ENCODE data around the gene JARID2.

JARID2 gene

GRCh38 chr6:15495375-15495901 lies 249.6 kb downstream of the JARID2 start (continued):
- TF ChIP-seq PRDM4 (tag by site-specific recombination; IDR thresholded peaks at IDR 0.05): no peak
- no peak for TF ChIP-seq ZFP3 (tag by site-specific recombination; IDR thresholded peaks at IDR 0.05; ENCODE audit: low read depth)
- TF ChIP-seq ZNF10 (tag by site-specific recombination; IDR thresholded peaks at IDR 0.05): no peak
- no peak for TF ChIP-seq MYNN (tag by site-specific recombination; IDR thresholded peaks at IDR 0.05; ENCODE audit: borderline replicate concordance)
- TF ChIP-seq ZNF529 (tag by site-specific recombination; IDR thresholded peaks at IDR 0.05; ENCODE audit: insufficient replicate concordance): no peak
- no peak for TF ChIP-seq ZNF404 (tag by site-specific recombination; IDR thresholded peaks at IDR 0.05)

DNA sequence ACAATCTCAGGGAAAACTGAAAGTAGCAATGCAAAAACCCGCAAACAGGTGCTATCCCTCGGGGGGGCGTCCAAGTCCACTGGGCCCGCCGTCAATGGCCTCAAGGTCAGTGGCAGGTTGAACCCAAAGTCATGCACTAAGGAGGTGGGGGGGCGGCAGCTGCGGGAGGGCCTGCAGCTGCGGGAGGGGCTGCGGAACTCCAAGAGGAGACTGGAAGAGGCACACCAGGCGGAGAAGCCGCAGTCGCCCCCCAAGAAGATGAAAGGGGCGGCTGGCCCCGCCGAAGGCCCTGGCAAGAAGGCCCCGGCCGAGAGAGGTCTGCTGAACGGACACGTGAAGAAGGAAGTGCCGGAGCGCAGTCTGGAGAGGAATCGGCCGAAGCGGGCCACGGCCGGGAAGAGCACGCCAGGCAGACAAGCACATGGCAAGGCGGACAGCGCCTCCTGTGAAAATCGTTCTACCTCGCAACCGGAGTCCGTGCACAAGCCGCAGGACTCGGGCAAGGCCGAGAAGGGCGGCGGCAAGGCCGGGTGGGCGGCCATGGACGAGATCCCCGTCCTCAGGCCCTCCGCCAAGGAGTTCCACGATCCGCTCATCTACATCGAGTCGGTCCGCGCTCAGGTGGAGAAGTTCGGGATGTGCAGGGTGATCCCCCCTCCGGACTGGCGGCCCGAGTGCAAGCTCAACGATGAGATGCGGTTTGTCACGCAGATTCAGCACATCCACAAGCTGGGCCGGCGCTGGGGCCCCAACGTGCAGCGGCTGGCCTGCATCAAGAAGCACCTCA lies 250.7 kb downstream of the JARID2 start:
- Histone ChIP-seq H3K36me3 (ENCODE audit: control insufficient read depth in 2 of 2, insufficient read depth in 1 of 2, low read length in 2 of 2) (peaks cover 0 to 81% of the 10 kb centered on the region in 2 experiments; a peak in 1 of 3 replicates), H3K9me3 (ENCODE audit: control insufficient read depth, insufficient read depth, low read depth, low read length) (no peaks in the 10 kb centered on the region), H3K4me3 (ENCODE audit: low read depth, low read length) (no peak overlapping the region), H3K27ac (ENCODE audit: extremely low read depth, low read depth, low read length) (no peak overlapping the region), H3K4me1 (ENCODE audit: control insufficient read depth, insufficient read depth, low read length) (0 out of 2 replicates have a peak, but pooled peaks cover 3% of the 10 kb centered on the region)
- ChIA-PET CTCF (interaction anchor here (0.8 to 0.9 kb wide), 2 partner anchors 126 to 342 kb away, joined by 3 read pairs; no protein-coding TSS in a partner anchor), POLR2A (no interaction called here)
- TF ChIP-seq SP3 (tag by site-specific recombination; IDR thresholded peaks at IDR 0.05) (no peak), ZSCAN16 (tag by site-specific recombination; IDR thresholded peaks at IDR 0.05) (no peak), ZNF266 (tag by site-specific recombination; IDR thresholded peaks at IDR 0.05; ENCODE audit: low read depth) (no peak), ZNF324 (tag by site-specific recombination; IDR thresholded peaks at IDR 0.05) (no peak), PRDM2 (tag by site-specific recombination; IDR thresholded peaks at IDR 0.05; ENCODE audit: borderline replicate concordance) (no peak), ZNF138 (tag by site-specific recombination; IDR thresholded peaks at IDR 0.05; ENCODE audit: borderline replicate concordance) (no peak), SP7 (tag by site-specific recombination; IDR thresholded peaks at IDR 0.05) (no peak), ZNF140 (tag by site-specific recombination; IDR thresholded peaks at IDR 0.05) (no peak), MZF1 (tag by site-specific recombination; IDR thresholded peaks at IDR 0.05; ENCODE audit: borderline replicate concordance) (no peak), ZNF610 (tag by site-specific recombination; IDR thresholded peaks at IDR 0.05; ENCODE audit: borderline replicate concordance) (no peak), ZNF274 (IDR thresholded peaks at IDR 0.05; ENCODE audit: low read length) (no peak), ZNF274 (tag by site-specific recombination; IDR thresholded peaks at IDR 0.05; ENCODE audit: borderline replicate concordance) (no peak), OSR2 (tag by site-specific recombination; IDR thresholded peaks at IDR 0.05) (no peak), PRDM4 (tag by site-specific recombination; IDR thresholded peaks at IDR 0.05) (no peak), ZNF785 (tag by site-specific recombination; IDR thresholded peaks at IDR 0.05) (no peak), ZNF654 (tag by site-specific recombination; IDR thresholded peaks at IDR 0.05; ENCODE audit: low read depth) (no peak), ZBTB1 (tag by site-specific recombination; IDR thresholded peaks at IDR 0.05) (no peak), ZNF510 (tag by site-specific recombination; IDR thresholded peaks at IDR 0.05; ENCODE audit: insufficient replicate concordance) (no peak)
